ENCODE results near the gene ZNF630. TPM values are rescaled to one million over a fixed set of nuclear protein-coding genes. Genes with fewer than 3 reads are reported as not detected.

ZNF630 gene
- total RNA-seq, 1 experiment from 2014 or later, result 3.0 TPM

GRCh38 chrX:48046846-48047245, 24.6 kb downstream of the ZNF630 start:
- ChIA-PET CTCF (no interaction called here), POLR2A (no interaction called here)
- no TSS peak for BruUV-seq (replicated peaks)
- Histone ChIP-seq H3K27me3 (ENCODE audit: control insufficient read depth, insufficient read depth, low read length) (no peaks in the 10 kb centered on the region), H3K9me3 (ENCODE audit: control insufficient read depth, insufficient read depth, low read depth, low read length) (no peaks in the 10 kb centered on the region), H3K27ac (ENCODE audit: low read length) (no peak overlapping the region), H3K4me3 (ENCODE audit: low read depth in 2 of 2, low read length in 2 of 2) (no peak overlapping the region), H3K4me1 (ENCODE audit: control insufficient read depth, insufficient read depth, low read length) (no peaks in the 10 kb centered on the region), H3K36me3 (ENCODE audit: control insufficient read depth, insufficient read depth, low read length) (no peaks in the 10 kb centered on the region)
- no peak for ATAC-seq
- in situ Hi-C loops (cut with HindIII; ENCODE audit: low pct_unique_long_range_greater_than_20kb, low sequenced_read_pairs), result no loop called here
- intact Hi-C loops (cut with micrococcal nuclease; ENCODE audit: unreplicated experiment), result no loop called here
- no peak for TF ChIP-seq TCF7L2 (IDR thresholded peaks at IDR 0.05; ENCODE audit: low read depth, low read length)
- no peak for TF ChIP-seq REST (IDR thresholded peaks at IDR 0.05; ENCODE audit: insufficient read depth in 1 of 2, low read depth in 2 of 2, low read length in 1 of 2)
- no peak for TF ChIP-seq CTCF (IDR thresholded peaks at IDR 0.05)
- TF ChIP-seq POLR2AphosphoS5 (IDR thresholded peaks at IDR 0.05; ENCODE audit: low read depth, low read length), result no peak
- no peak for TF ChIP-seq SIN3A (IDR thresholded peaks at IDR 0.05; ENCODE audit: borderline replicate concordance, insufficient read depth, low read depth, low read length)
- DNase-seq (ENCODE audit: low read depth, low spot score), result no peak

- DNase-seq (ENCODE audit: low read depth, low spot score) (no peak), ATAC-seq (no peak)
- intact Hi-C loops (cut with micrococcal nuclease; ENCODE audit: unreplicated experiment), result no loop called here
- H3K4me3 ChIP-seq (ENCODE audit: low read depth in 2 of 2, low read length in 2 of 2), result no peak overlapping the region
- no peaks in the 10 kb centered on the region for H3K36me3 ChIP-seq (ENCODE audit: control insufficient read depth, insufficient read depth, low read length)
- no TSS peak for BruUV-seq (replicated peaks)
- no peaks in the 10 kb centered on the region for H3K27me3 ChIP-seq (ENCODE audit: control insufficient read depth, insufficient read depth, low read length)
- in situ Hi-C loops (cut with HindIII; ENCODE audit: low pct_unique_long_range_greater_than_20kb, low sequenced_read_pairs), result no loop called here
- CTCF ChIA-PET, result no interaction called here
- H3K4me1 ChIP-seq (ENCODE audit: control insufficient read depth, insufficient read depth, low read length), result no peaks in the 10 kb centered on the region
- POLR2A ChIA-PET, result no interaction called here
- H3K27ac ChIP-seq (ENCODE audit: low read length), result no peak overlapping the region
- TF ChIP-seq CTCF (IDR thresholded peaks at IDR 0.05) (no peak), POLR2AphosphoS5 (IDR thresholded peaks at IDR 0.05; ENCODE audit: low read depth, low read length) (no peak), SIN3A (IDR thresholded peaks at IDR 0.05; ENCODE audit: borderline replicate concordance, insufficient read depth, low read depth, low read length) (no peak), TCF7L2 (IDR thresholded peaks at IDR 0.05; ENCODE audit: low read depth, low read length) (no peak), REST (IDR thresholded peaks at IDR 0.05; ENCODE audit: insufficient read depth in 1 of 2, low read depth in 2 of 2, low read length in 1 of 2) (no peak)
- H3K9me3 ChIP-seq (ENCODE audit: control insufficient read depth, insufficient read depth, low read depth, low read length), result no peaks in the 10 kb centered on the region
These were observed 25.8 kb downstream of the ZNF630 start for GRCh38 chrX:48045410-48046311.
